ENCODE results near the gene MEGF6. TPM values are rescaled to one million over a fixed set of nuclear protein-coding genes. Genes with fewer than 3 reads are reported as not detected.

The MEGF6 gene
- total and polyA plus RNA-seq, 2 of the 8 experiments (the other 6 are each of a cell fraction or from before 2014, with no cell fraction given) = 4.1 to 14.8 TPM

GRCh38 chr1:3491291-3492246, 119.7 kb downstream of the MEGF6 start (continued):
- TF ChIP-seq CBX5 (IDR thresholded peaks at IDR 0.05; ENCODE audit: low read depth, low read length) = no peak
- TF ChIP-seq ATF3 (IDR thresholded peaks at IDR 0.05; ENCODE audit: insufficient read depth, low read depth, low read length) = no peak
- TF ChIP-seq EGR1 (IDR thresholded peaks at IDR 0.05; ENCODE audit: borderline replicate concordance, low read depth, low read length) = no peak
- TF ChIP-seq POLR2A (IDR thresholded peaks at IDR 0.05; ENCODE audit: control extremely low read depth in 1 of 2, low read depth in 2 of 2, low read length in 2 of 2) = no peak
- no peak for TF ChIP-seq E2F6 (IDR thresholded peaks at IDR 0.05)
- no peak for TF ChIP-seq HDAC2 (IDR thresholded peaks at IDR 0.05; ENCODE audit: borderline replicate concordance in 1 of 2, low read depth in 2 of 2, low read length in 2 of 2)
- no peak for TF ChIP-seq FOSL1 (IDR thresholded peaks at IDR 0.05; ENCODE audit: insufficient read depth, low read depth, low read length)
- TF ChIP-seq CTBP2 (IDR thresholded peaks at IDR 0.05; ENCODE audit: borderline replicate concordance, insufficient read depth, insufficient read length, low read length) = no peak
- no peak for TF ChIP-seq TCF12 (IDR thresholded peaks at IDR 0.05; ENCODE audit: low read depth, low read length)
- no peak for TF ChIP-seq CHD1 (IDR thresholded peaks at IDR 0.05; ENCODE audit: low read depth, low read length)
- TF ChIP-seq CTCF (IDR thresholded peaks at IDR 0.05; ENCODE audit: control extremely low read depth in 1 of 3, insufficient read depth in 1 of 3, low read depth in 1 of 3, low read length in 3 of 3) = peak in 2 of 3 experiments; percentile 78 to 93; a peak in 3 of 4 replicates
- TF ChIP-seq SIRT6 (IDR thresholded peaks at IDR 0.05; ENCODE audit: low read length) = no peak
- no peak for TF ChIP-seq NANOG (IDR thresholded peaks at IDR 0.05; ENCODE audit: insufficient read depth, low read depth, low read length, poor library complexity, severe bottlenecking)
- TF ChIP-seq SP2 (IDR thresholded peaks at IDR 0.05; ENCODE audit: low read length) = no peak
- TF ChIP-seq TEAD4 (IDR thresholded peaks at IDR 0.05; ENCODE audit: low read depth, low read length) = peak; percentile 89

Data from H1 (cell line).